Stimulated activated naive B cell treated with anti-CD40 and anti-IgM and Interleukin-4, amounts not matched to agents 10 μg/mL and 1 μg/mL and 100 μg/mL, for 72 hours (primary cell): Measurements from ENCODE around the gene FAM83G.

Source experiments
- ATAC-seq, 2 donors: fragments of 150-1000 bp; cut with Tn5 transposase; replicated peaks; 2 replicates each; pipeline ENCODE4 v1.10.0; 2021; ENCODE audit warnings: moderate library complexity in 1 of 2
- DNase-seq: peaks from one replicate; pipeline ENCODE4 v3.0.0; 2021
- H3K27ac Mint-ChIP-seq: one replicate; pipeline ENCODE4 v1.8.0; 2022; ENCODE audit warnings: mild to moderate bottlenecking, mixed read lengths
- H3K27me3 Mint-ChIP-seq, 2 donors: one replicate each; pipeline ENCODE4 v1.8.0; 2022; ENCODE audit warnings: mixed read lengths in 2 of 2
- H3K36me3 Mint-ChIP-seq, 2 donors: one replicate each; pipeline ENCODE4 v1.8.0; 2022; ENCODE audit warnings: mixed read lengths in 2 of 2, mild to moderate bottlenecking in 1 of 2
- H3K4me1 Mint-ChIP-seq, 2 donors: one replicate each; pipeline ENCODE4 v1.8.0; 2022; ENCODE audit warnings: mixed read lengths in 2 of 2, mild to moderate bottlenecking in 1 of 2
- H3K4me3 Mint-ChIP-seq, 2 donors: one replicate each; pipeline ENCODE4 v1.8.0; 2022; ENCODE audit warnings: mild to moderate bottlenecking in 2 of 2, mixed read lengths in 2 of 2, moderate library complexity in 1 of 2
- H3K9me3 Mint-ChIP-seq, 2 donors: one replicate each; pipeline ENCODE4 v1.8.0; 2022; ENCODE audit warnings: mixed read lengths in 2 of 2, mild to moderate bottlenecking in 1 of 2

Gene FAM83G

GRCh38 chr17:19005789-19006430, 1.3 kb upstream of the FAM83G start:
- Mint-ChIP-seq H3K27me3 (peaks cover under 1 to 6% of the 10 kb centered on the region in 2 donors), H3K36me3 (peaks cover 12 to 14% of the 10 kb centered on the region in 2 donors), H3K4me1 (peaks cover 22 to 42% of the 10 kb centered on the region in 2 donors), H3K4me3 (peak overlapping the region in 1 of 2 donors; percentile 86), H3K9me3 (no peaks in the 10 kb centered on the region), H3K27ac (peak overlapping the region; percentile 71)
- DNase-seq (no peak), ATAC-seq (no peak)

GRCh38 chr17:19005137-19005773, 691 bp upstream of the FAM83G start:
- peak overlapping the region; percentile 84 to 86 for H3K4me3 Mint-ChIP-seq
- peak overlapping the region; percentile 92 for H3K27ac Mint-ChIP-seq
- peaks cover 24 to 46% of the 10 kb centered on the region in 2 donors for H3K4me1 Mint-ChIP-seq
- H3K9me3 Mint-ChIP-seq: no peaks in the 10 kb centered on the region
- no peak for DNase-seq
- peaks cover 0 to 6% of the 10 kb centered on the region in 2 donors for H3K27me3 Mint-ChIP-seq
- H3K36me3 Mint-ChIP-seq: peaks cover 17% of the 10 kb centered on the region in 2 donors
- ATAC-seq: peak in 1 of 2 donors; percentile 6

DNA sequence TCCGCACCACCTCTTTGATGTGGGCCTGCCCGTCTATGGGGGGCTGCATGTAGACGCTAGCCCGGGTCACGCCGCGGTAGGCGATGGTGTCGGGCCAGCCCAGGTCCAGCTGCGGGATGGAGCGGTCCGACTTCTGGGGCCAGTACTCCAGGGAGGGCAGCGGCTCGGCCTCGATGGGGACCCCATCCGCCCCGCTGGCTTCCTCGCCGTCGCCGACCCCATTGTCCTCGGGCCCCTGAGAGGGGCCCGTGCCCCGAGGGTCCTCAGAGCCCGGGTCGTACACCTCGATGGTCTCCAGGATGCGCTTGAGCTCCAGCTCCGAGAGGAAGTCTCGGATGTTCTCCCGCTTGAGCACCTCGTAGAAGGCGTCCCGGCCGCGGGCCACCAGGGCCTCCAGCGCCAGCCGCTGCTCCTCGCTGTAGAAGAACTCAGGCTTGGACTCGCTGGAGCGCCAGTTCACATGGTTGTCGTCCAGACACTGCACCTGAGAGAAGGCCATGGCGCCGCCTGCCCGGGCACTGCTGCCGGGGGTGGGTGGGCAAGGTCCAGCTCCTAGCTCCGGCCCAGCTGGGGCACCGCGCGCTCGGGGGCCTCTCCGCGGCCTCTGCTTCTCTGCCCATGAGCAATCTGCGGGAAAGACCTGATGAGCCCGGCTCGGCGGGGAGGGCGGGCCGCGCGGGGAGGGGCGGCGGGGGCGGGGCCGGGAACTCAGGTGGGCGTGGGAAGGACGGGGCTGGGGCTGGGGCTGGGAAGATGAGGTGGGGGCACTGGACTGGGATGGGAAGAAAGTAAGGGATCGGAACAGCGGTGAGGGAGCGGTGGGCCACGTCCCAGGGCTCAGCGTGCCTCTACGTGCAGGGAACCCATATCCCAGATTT, 782 bp downstream of the FAM83G start:
- H3K27ac Mint-ChIP-seq: peak overlapping the region; percentile 87
- H3K4me3 Mint-ChIP-seq: peak overlapping the region; percentile 85 to 86
- H3K9me3 Mint-ChIP-seq: no peaks in the 10 kb centered on the region
- DNase-seq (no peak), ATAC-seq (peak; percentile 35 to 38)
- peaks cover 17 to 21% of the 10 kb centered on the region in 2 donors for H3K36me3 Mint-ChIP-seq
- no peaks in the 10 kb centered on the region for H3K27me3 Mint-ChIP-seq
- peaks cover 24 to 48% of the 10 kb centered on the region in 2 donors for H3K4me1 Mint-ChIP-seq

- ATAC-seq (no peak), DNase-seq (no peak)
- Mint-ChIP-seq H3K27me3 (no peaks in the 10 kb centered on the region), H3K36me3 (peaks cover 17 to 21% of the 10 kb centered on the region in 2 donors), H3K4me1 (peaks cover 24 to 48% of the 10 kb centered on the region in 2 donors), H3K9me3 (no peaks in the 10 kb centered on the region), H3K4me3 (peak overlapping the region; percentile 85 to 86), H3K27ac (peak overlapping the region; percentile 71)
Observed at GRCh38 chr17:19002805-19003542, 1.6 kb downstream of the FAM83G start.

DNA sequence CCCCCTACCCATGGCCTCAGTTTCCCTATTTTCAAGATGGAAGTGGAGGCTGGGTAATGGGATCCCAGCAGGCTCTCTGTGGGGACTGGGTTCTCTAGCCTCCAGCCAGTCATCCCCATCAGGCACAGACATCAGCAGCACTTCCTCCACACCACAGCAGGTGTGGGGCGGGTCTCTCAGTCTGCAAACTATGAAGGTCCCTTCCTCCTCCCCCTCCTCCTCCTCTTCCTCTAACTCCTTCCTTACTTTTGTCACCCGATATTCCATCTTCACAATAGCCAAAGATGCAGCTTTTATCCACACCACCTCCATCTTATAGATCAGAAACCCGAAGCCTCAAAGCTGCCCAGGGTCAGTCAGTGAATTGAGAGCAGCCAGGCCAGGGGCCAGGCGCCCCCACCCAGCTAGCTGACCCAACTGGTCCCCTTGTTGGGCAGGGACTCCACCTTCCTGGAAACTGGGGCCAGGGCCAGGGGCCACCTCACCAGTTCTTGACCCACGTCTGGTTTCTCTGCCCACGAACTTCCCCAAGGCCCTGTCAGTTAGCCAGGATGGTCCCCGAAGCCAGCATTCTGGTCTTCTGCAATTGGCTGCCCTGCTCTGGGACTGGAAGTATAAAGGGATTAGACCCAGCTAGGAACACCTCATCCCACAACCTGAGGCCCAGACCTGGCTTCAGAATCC, 2.5 kb downstream of the FAM83G start:
- DNase-seq: no peak
- Mint-ChIP-seq H3K4me3 (peak overlapping the region; percentile 3 to 35), H3K27me3 (no peaks in the 10 kb centered on the region), H3K27ac (no peak overlapping the region), H3K9me3 (no peaks in the 10 kb centered on the region), H3K4me1 (peaks cover 26 to 49% of the 10 kb centered on the region in 2 donors), H3K36me3 (peaks cover 21 to 24% of the 10 kb centered on the region in 2 donors)
- no peak for ATAC-seq

- DNase-seq (no peak), ATAC-seq (no peak)
- Mint-ChIP-seq H3K9me3 (peaks cover 3 to 4% of the 10 kb centered on the region in 2 donors), H3K27me3 (no peaks in the 10 kb centered on the region), H3K27ac (no peak overlapping the region), H3K36me3 (peaks cover 33 to 37% of the 10 kb centered on the region in 2 donors), H3K4me3 (no peak overlapping the region), H3K4me1 (peaks cover 28 to 52% of the 10 kb centered on the region in 2 donors)
Observed at GRCh38 chr17:19000531-19001325, 3.8 kb downstream of the FAM83G start.

DNA sequence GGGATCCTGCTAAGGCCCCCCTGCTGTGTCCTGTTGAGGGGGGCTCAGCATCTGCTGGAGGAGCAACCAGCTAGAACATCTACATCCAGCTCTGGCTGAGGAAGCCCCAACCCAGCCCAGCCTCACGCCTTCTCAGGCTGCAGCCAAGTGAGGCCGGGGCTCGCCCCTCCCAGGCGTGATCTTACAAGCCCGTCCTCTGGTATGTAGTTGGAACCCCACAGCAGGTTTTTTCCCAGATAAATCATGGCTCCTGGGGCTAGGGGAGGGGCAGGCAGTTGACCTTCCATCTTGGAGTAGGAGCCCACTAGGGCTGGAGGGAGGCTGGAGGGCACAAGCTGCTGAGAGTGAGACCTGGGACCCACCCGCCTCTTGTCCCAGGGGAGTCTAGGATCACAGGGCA, 4.7 kb downstream of the FAM83G start:
- Mint-ChIP-seq H3K36me3 (peaks cover 41 to 44% of the 10 kb centered on the region in 2 donors), H3K4me1 (peaks cover 26 to 46% of the 10 kb centered on the region in 2 donors), H3K27me3 (no peaks in the 10 kb centered on the region), H3K4me3 (no peak overlapping the region), H3K9me3 (peaks cover 7 to 9% of the 10 kb centered on the region in 2 donors), H3K27ac (no peak overlapping the region)
- ATAC-seq (no peak), DNase-seq (no peak)

DNA sequence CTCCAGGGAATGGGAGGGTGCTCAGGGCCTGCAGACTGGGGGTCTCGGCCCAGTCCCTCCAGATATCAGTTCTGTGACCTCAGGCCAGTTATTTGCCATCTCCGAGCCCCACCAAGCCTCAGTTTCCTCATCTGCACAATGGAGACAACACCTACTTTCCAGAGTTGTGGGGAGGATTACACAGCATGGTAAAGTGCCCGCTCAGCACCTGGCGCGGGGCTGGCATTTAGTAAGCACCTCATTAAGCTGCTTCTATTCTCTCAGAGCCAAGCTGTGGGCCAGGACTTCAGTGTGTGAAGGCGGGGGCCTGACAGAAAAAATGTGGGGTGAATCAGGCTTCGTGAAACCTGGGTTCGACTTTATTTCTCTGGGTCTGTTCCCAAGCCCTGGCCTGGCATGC, 5.2 kb downstream of the FAM83G start:
- Mint-ChIP-seq H3K4me3 (no peak overlapping the region), H3K27me3 (no peaks in the 10 kb centered on the region), H3K36me3 (peaks cover 43 to 46% of the 10 kb centered on the region in 2 donors), H3K27ac (no peak overlapping the region), H3K4me1 (peaks cover 25 to 47% of the 10 kb centered on the region in 2 donors), H3K9me3 (peaks cover 7 to 11% of the 10 kb centered on the region in 2 donors)
- no peak for ATAC-seq
- DNase-seq: no peak

GRCh38 chr17:18997650-18998196, 6.8 kb downstream of the FAM83G start:
- no peak overlapping the region for H3K4me3 Mint-ChIP-seq
- no peak for ATAC-seq
- no peaks in the 10 kb centered on the region for H3K27me3 Mint-ChIP-seq
- H3K9me3 Mint-ChIP-seq: peaks cover 7 to 11% of the 10 kb centered on the region in 2 donors
- H3K4me1 Mint-ChIP-seq: peaks cover 34 to 54% of the 10 kb centered on the region in 2 donors
- H3K36me3 Mint-ChIP-seq: peaks cover 52 to 57% of the 10 kb centered on the region in 2 donors
- H3K27ac Mint-ChIP-seq: no peak overlapping the region
- DNase-seq: no peak

GRCh38 chr17:18996458-18996857, 8.1 kb downstream of the FAM83G start:
- Mint-ChIP-seq H3K36me3 (peaks cover 49 to 53% of the 10 kb centered on the region in 2 donors), H3K27ac (no peak overlapping the region), H3K4me3 (no peak overlapping the region), H3K4me1 (peaks cover 32 to 51% of the 10 kb centered on the region in 2 donors), H3K27me3 (no peaks in the 10 kb centered on the region), H3K9me3 (peaks cover 7 to 11% of the 10 kb centered on the region in 2 donors)
- DNase-seq: no peak
- ATAC-seq: no peak

DNA sequence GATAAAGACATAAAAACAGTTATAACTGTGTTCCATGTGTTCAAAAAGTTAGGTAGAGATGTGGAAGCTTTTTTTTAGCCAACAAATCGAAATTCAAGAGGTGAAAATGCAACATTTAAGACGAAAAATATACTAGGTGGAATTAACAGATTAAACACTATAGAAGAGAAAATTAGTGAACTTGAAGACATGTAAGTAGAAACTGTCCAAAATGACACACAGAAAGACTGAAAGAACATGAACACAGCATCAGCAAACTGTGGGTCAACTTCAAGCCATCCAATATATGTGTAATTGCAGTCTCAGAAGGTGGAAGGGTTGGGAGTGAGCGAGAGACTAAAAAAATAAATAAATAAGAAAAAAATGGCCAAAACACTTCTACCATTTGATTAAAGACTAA, 9.3 kb downstream of the FAM83G start:
- no peak overlapping the region for H3K4me3 Mint-ChIP-seq

GRCh38 chr17:18994631-18995030, 9.9 kb downstream of the FAM83G start:
- no peak overlapping the region for H3K27ac Mint-ChIP-seq
- DNase-seq: no peak
- H3K27me3 Mint-ChIP-seq: no peaks in the 10 kb centered on the region
- peaks cover 31 to 32% of the 10 kb centered on the region in 2 donors for H3K4me1 Mint-ChIP-seq
- no peak for ATAC-seq
- peaks cover 49% of the 10 kb centered on the region in 2 donors for H3K36me3 Mint-ChIP-seq
- H3K9me3 Mint-ChIP-seq: peaks cover 7 to 11% of the 10 kb centered on the region in 2 donors
- H3K4me3 Mint-ChIP-seq: no peak overlapping the region

More for the DNA sequence above, 9.3 kb downstream of the FAM83G start:
- peaks cover 7 to 11% of the 10 kb centered on the region in 2 donors for H3K9me3 Mint-ChIP-seq
- H3K36me3 Mint-ChIP-seq: peaks cover 45 to 48% of the 10 kb centered on the region in 2 donors
- no peaks in the 10 kb centered on the region for H3K27me3 Mint-ChIP-seq
- H3K4me1 Mint-ChIP-seq: peaks cover 28 to 38% of the 10 kb centered on the region in 2 donors
- DNase-seq: no peak
- ATAC-seq: no peak
- H3K27ac Mint-ChIP-seq: no peak overlapping the region
